Activated CD4-positive, alpha-beta memory T cell treated with anti-CD3 and anti-CD28 coated beads for 36 hours (primary cell): Measurements from ENCODE around the gene RASSF8. TPM values are rescaled to one million over a fixed set of nuclear protein-coding genes. Genes with fewer than 3 reads are reported as not detected.

Source experiments
- CTCF ChIA-PET: fragments of 350-600 bp; sonication (Branson Sonifier 250); formaldehyde crosslinking; loops from one replicate; lab custom pipeline; 2021; ENCODE audit warnings: antibody characterized with exemption, inconsistent platforms; lab: Charles Lee
- POLR2A ChIA-PET: fragments of 350-600 bp; sonication (Branson Sonifier 250); formaldehyde crosslinking; loops from one replicate; lab custom pipeline; 2021; ENCODE audit warnings: antibody characterized with exemption; lab: Charles Lee
- DNase-seq: peaks from one replicate; pipeline ENCODE4 v3.0.0-alpha.2; 2020
- H3K27ac Mint-ChIP-seq: one replicate; pipeline ENCODE4 v1.8.0; 2021; ENCODE audit warnings: mixed read lengths
- H3K27me3 Mint-ChIP-seq: one replicate; pipeline ENCODE4 v1.8.0; 2021; ENCODE audit warnings: mixed read lengths
- H3K36me3 Mint-ChIP-seq: one replicate; pipeline ENCODE4 v1.8.0; 2021; ENCODE audit warnings: mixed read lengths
- H3K4me1 Mint-ChIP-seq: one replicate; pipeline ENCODE4 v1.8.0; 2021; ENCODE audit warnings: low read depth, mixed read lengths
- H3K4me3 Mint-ChIP-seq: one replicate; pipeline ENCODE4 v1.8.0; 2021; ENCODE audit warnings: mild to moderate bottlenecking, mixed read lengths
- H3K9me3 Mint-ChIP-seq: one replicate; pipeline ENCODE4 v1.8.0; 2021; ENCODE audit warnings: mixed read lengths
- intact Hi-C: fragments of 100-400 bp; cut with micrococcal nuclease; formaldehyde crosslinking; loops from one replicate; pipeline ENCODE4 v1.15.1; 2023
- total RNA-seq, 2 experiments: library from RNA; stranded (reverse); gene quantifications; one replicate each; pipeline ENCODE4 v1.2.3, GENCODE V29; 2021

Gene RASSF8
- total RNA-seq, 2 experiments from 2014 or later: 0.26 to 0.29 TPM

DNA sequence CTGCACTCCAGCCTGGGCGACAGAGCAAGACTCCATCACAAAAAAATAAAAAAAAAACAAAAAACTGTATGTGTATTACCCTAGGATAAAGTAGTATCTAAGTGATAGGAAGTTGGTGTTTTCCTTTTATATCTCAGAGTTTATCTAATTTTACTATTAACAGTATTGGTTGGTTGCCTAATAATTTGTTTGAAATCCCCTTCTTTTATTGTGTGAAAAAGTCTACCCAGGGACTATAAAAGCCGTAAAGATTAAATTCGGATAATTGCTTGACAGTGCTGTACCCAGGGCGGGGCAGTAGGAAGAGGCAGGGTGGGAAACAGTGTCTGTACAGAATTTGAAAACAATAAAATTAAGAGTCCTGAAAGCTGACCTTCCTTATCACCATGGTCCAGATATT, 78.4 kb downstream of the RASSF8 start:
- POLR2A ChIA-PET: interaction anchor here (0.6 kb wide), 1 partner anchor 153 kb away, joined by 3 read pairs; no protein-coding TSS in a partner anchor
- no peaks in the 10 kb centered on the region for H3K27me3 Mint-ChIP-seq

DNA sequence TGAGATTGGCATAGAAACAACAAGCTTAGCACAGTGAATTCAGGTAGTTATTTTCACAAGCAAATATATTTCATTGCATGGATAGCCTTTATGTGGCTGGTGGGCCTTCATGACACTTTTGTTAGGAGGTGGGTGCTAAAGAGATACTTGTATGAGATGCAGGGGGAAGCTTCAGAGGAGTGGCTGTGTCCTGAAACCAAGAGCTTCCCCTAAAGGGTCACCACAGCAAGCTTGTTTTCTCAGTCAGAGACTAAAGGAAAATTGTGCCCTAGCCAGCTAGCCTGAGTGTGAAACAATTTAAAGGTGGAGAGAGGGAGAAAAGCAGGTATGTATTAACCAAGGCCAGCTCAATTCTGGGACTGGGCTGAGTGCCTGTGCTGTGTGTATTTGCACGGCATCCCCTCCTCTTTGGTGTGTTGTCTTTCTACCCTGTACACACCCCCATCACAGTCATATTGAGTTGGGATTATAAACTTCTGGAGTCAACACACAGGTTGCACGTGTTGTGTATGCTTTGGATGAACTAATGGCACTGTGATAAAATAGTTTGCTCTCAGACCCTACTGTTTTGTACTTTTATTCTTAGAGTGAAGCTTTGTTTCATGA, 79.2 kb downstream of the RASSF8 start:
- H3K27me3 Mint-ChIP-seq: no peaks in the 10 kb centered on the region
- POLR2A ChIA-PET: no interaction called here
- DNase-seq: no peak
- H3K4me1 Mint-ChIP-seq: no peaks in the 10 kb centered on the region
- no peak overlapping the region for H3K27ac Mint-ChIP-seq
- intact Hi-C loops: no loop called here
- CTCF ChIA-PET: interaction anchor here (0.5 kb wide), 1 partner anchor 18 kb away, joined by 3 read pairs; no protein-coding TSS in a partner anchor
- H3K4me3 Mint-ChIP-seq: no peak overlapping the region
- H3K9me3 Mint-ChIP-seq: no peaks in the 10 kb centered on the region
- no peaks in the 10 kb centered on the region for H3K36me3 Mint-ChIP-seq

More for the DNA sequence above, 78.4 kb downstream of the RASSF8 start:
- no peak for DNase-seq
- Mint-ChIP-seq H3K27ac (no peak overlapping the region), H3K9me3 (no peaks in the 10 kb centered on the region), H3K4me1 (no peaks in the 10 kb centered on the region), H3K4me3 (no peak overlapping the region), H3K36me3 (no peaks in the 10 kb centered on the region)
- CTCF ChIA-PET: no interaction called here
- intact Hi-C loops: no loop called here

DNA sequence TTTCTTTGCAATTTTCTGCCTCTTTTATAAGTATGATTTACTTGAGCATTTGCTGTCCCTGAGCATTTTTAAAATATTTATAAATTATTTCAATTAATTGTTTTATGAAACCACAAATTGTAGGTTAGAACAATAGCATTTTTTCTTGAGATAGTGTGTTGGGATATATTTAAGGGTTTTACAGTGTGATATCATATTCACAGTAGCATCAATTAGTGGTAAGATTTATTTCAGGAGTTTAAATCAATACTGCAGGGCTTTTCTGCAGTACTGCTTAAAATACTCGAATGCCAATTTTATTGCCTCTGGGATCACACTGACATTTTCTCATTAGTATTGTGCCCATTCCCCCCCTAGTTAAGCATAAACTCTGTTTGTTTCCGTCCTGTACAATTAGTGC, 84.2 kb downstream of the RASSF8 start:
- H3K9me3 Mint-ChIP-seq: no peaks in the 10 kb centered on the region
- intact Hi-C loops: no loop called here
- no peaks in the 10 kb centered on the region for H3K27me3 Mint-ChIP-seq

DNA sequence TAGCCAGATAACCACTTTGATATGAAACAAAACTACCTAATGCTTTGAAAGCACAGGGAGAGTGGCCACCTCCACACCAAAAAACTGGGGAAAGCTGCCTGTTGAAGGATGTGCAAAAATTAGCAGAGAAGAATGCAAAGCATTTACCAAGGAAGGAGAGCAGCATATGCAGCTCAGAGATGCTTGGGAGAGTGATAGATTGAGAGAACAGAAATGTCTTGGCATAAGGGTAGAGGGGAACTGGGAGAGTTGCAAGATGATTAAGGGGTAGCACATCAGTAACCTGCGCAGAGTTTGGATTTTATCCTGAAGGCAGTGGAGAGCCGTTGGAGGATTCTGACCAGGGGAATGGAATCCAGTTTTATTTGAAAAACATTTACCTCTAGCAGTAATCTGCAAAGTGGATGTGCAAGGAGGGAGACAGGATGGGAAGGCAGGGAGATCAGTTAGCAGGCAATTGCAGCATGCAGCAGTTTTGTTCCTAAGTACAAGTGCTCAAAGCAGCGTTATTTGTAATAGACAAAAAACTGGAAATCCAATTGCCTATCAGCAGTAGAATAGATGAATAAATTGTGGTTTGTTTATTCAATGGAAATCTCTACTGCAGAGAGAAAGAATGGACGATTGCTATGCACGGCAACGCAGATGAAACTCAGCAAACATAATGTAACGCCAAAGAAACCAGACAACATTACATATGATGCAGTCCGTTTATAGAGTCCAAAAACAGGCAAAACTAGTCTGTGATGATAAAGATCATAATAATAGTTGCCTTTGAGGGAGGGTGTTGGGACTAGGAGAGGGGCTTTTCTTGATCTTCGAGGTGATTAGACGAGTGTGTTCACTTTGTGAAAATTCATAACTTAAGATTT, 84.9 kb downstream of the RASSF8 start:
- no peak overlapping the region for H3K27ac Mint-ChIP-seq
- intact Hi-C loops: no loop called here
- H3K4me1 Mint-ChIP-seq: no peaks in the 10 kb centered on the region
- H3K9me3 Mint-ChIP-seq: no peaks in the 10 kb centered on the region
- ChIA-PET CTCF (no interaction called here), POLR2A (no interaction called here)
- DNase-seq: no peak
- no peaks in the 10 kb centered on the region for H3K36me3 Mint-ChIP-seq
- H3K27me3 Mint-ChIP-seq: no peaks in the 10 kb centered on the region
- H3K4me3 Mint-ChIP-seq: no peak overlapping the region

More for the DNA sequence above, 84.2 kb downstream of the RASSF8 start:
- H3K4me1 Mint-ChIP-seq: no peaks in the 10 kb centered on the region
- ChIA-PET CTCF (no interaction called here), POLR2A (no interaction called here)
- DNase-seq: no peak
- H3K36me3 Mint-ChIP-seq: no peaks in the 10 kb centered on the region
- H3K4me3 Mint-ChIP-seq: no peak overlapping the region
- H3K27ac Mint-ChIP-seq: no peak overlapping the region

DNA sequence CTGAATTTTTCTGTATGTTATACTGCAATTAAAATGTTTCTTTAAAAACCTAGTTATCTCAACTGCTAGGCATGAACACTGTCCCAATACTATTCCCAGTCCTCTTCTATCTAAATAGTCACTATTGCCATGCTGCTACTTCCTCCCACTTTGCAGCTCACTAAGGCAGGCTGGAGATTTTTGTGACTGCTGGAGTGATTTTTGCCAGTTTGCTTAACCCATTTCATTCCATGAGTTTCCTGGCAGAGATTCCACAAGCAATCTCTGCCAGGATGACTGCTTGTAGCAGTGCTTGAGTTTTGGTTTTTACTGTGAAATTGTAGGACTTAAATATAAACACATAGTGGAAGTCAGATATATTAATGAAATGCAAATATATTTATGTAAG, 85.5 kb downstream of the RASSF8 start:
- Mint-ChIP-seq H3K9me3 (no peaks in the 10 kb centered on the region), H3K4me3 (no peak overlapping the region), H3K27ac (no peak overlapping the region), H3K27me3 (no peaks in the 10 kb centered on the region), H3K36me3 (no peaks in the 10 kb centered on the region), H3K4me1 (no peaks in the 10 kb centered on the region)
- intact Hi-C loops: no loop called here
- POLR2A ChIA-PET: no interaction called here
- DNase-seq: no peak
- CTCF ChIA-PET: no interaction called here

DNA sequence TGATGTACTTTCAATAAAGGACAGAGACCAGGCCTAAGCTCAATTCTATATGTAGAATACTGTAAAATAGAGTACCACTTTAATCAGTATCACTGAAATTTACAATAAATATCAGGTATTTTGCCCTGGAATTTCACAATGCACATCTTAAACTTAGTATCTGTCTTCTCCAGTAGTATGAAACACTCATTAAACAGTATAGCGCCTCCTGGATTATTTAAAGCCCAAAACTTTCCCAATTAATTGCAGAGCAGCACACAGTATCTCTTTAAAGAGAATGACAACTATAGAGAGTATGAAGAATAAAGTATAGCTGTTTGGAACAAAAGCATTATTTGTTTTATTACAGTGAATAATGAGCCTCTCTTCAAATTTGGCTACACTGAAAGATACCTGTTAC, 86.1 kb downstream of the RASSF8 start:
- Mint-ChIP-seq H3K4me1 (no peaks in the 10 kb centered on the region), H3K27me3 (no peaks in the 10 kb centered on the region), H3K9me3 (no peaks in the 10 kb centered on the region), H3K4me3 (no peak overlapping the region), H3K27ac (no peak overlapping the region), H3K36me3 (no peaks in the 10 kb centered on the region)
- ChIA-PET CTCF (no interaction called here), POLR2A (no interaction called here)
- DNase-seq: no peak
- intact Hi-C loops: no loop called here

DNA sequence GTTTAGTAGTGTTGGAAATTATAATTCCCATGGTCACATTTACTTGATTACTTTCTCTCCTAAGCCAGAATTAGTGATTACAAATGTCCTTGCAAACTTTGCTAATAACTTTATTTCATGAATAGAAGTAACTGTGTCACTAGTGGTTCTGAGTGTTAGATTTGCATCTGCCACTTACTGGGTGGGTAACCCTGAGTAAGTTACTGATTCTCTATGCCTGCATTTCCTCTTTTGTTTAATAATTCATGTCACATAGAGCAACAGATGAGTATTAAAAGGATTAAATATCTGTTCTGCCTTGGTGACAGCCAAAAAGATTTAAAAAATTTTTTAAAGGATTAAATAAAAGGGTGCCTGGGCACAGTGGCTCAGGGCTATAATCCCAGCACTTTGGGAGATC, 87.7 kb downstream of the RASSF8 start:
- Mint-ChIP-seq H3K36me3 (no peaks in the 10 kb centered on the region), H3K27ac (no peak overlapping the region), H3K4me3 (no peak overlapping the region), H3K9me3 (no peaks in the 10 kb centered on the region), H3K27me3 (no peaks in the 10 kb centered on the region), H3K4me1 (no peaks in the 10 kb centered on the region)
- ChIA-PET CTCF (no interaction called here), POLR2A (no interaction called here)
- intact Hi-C loops: no loop called here
- no peak for DNase-seq

DNA sequence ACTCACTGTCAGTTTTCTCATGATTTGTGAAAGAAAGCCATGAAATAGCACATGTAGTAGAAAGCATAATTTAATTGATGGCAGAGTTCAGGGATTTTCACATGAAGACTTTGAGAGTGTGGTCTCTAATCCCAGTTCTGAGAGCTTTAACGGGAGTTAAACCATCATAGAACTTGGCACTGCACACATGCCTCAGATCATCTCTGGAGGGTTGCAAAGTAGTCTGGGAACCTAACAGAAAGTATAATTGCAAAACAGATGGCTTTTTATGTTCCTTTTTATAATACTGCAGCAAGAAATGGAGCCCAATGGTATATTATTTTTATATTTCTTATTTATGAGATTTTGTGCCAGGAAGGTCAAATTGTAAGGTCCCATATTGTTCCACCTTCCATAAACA, 88.4 kb downstream of the RASSF8 start:
- ChIA-PET POLR2A (no interaction called here), CTCF (no interaction called here)
- no peak for DNase-seq
- intact Hi-C loops: no loop called here
- Mint-ChIP-seq H3K9me3 (no peaks in the 10 kb centered on the region), H3K4me3 (no peak overlapping the region), H3K4me1 (no peaks in the 10 kb centered on the region), H3K27me3 (no peaks in the 10 kb centered on the region), H3K27ac (no peak overlapping the region), H3K36me3 (no peaks in the 10 kb centered on the region)

DNA sequence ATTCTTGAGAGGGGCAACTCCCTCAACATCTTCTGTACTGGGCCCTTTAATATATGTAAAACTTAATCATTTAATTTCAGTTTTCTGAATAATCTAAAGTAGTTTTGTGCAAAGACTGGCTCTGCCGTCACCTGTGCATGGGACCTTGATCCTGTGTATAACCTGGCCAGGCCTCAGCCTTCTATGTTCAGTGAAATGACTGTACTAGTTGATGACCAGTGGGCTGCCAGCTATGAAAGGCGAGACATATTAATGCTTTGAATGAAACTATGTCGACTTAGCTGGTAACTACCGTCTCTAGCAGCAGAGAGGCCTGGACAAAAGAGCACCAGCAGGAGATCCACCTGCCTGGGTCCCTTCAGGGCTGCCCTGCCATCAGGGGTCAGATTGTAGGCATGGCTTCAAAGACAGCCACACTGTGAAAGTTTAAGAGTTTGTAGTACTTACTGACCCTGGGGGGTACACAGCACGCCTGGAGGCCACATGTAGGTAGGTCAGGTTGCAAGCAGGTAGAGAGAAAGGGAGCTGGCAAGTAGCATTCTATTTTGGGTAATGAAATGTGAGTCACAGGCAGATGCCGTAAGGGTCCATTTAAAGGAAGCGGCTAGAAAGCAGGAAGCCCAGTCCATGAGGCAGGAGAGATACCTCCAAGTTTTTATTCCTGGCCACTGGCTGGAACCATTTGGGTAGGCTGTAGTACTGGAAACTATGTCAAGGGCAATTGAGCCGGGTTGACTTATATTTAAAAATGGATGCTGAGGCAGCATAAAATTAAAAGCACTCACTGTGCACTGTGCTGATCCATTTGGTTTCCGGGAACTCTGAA, 89.1 kb downstream of the RASSF8 start:
- Mint-ChIP-seq H3K9me3 (no peaks in the 10 kb centered on the region), H3K36me3 (no peaks in the 10 kb centered on the region), H3K27me3 (peaks cover 3% of the 10 kb centered on the region), H3K27ac (no peak overlapping the region), H3K4me3 (no peak overlapping the region), H3K4me1 (no peaks in the 10 kb centered on the region)
- intact Hi-C loops: no loop called here
- no peak for DNase-seq
- CTCF ChIA-PET: no interaction called here
- POLR2A ChIA-PET: no interaction called here

DNA sequence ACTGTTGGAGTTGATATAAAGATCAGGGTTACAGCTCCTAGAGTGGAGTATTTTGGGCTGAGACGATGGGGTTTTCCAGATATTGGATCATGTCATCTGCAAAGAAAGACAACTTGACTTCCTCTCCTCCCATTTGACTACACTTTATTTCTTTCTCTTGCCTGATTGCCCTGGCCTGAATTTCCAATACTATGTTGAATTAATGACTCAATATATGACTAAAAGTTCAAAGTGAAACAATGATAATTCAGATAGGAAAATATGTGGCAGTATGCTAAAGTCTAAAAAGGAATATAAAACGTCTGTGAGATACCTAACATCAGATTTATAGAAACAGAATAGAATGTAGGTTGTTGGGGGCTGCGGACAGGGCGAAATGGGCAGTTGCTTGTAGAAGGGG, 94.2 kb downstream of the RASSF8 start:
- ChIA-PET CTCF (no interaction called here), POLR2A (no interaction called here)
- DNase-seq: no peak
- Mint-ChIP-seq H3K27ac (no peak overlapping the region), H3K4me1 (no peaks in the 10 kb centered on the region), H3K9me3 (no peaks in the 10 kb centered on the region), H3K36me3 (no peaks in the 10 kb centered on the region), H3K4me3 (no peak overlapping the region), H3K27me3 (peaks cover 7% of the 10 kb centered on the region)
- intact Hi-C loops: no loop called here

DNA sequence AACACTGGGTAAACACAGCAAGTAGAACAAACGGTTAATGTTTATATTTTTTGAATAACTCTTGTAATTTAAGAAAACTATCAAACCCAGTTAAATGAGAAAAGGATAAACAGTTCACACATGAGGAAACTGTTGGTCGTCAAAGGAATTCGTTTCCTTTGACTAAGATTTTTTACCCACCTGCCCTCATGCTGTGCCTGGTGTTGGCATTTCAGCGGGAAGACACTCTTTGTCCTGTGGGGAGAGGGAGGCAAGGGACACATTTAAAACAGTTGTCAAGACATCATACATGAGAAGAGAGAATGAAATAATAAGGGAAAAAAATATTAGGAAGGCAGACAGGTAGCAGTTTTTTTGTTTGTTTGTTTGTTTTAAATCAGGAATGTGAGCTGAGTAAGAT, 95.9 kb downstream of the RASSF8 start:
- intact Hi-C loops: no loop called here
- Mint-ChIP-seq H3K36me3 (no peaks in the 10 kb centered on the region), H3K9me3 (no peaks in the 10 kb centered on the region), H3K4me1 (no peaks in the 10 kb centered on the region), H3K27me3 (peaks cover 7% of the 10 kb centered on the region), H3K27ac (no peak overlapping the region), H3K4me3 (no peak overlapping the region)
- ChIA-PET POLR2A (no interaction called here), CTCF (no interaction called here)
- DNase-seq: no peak

DNA sequence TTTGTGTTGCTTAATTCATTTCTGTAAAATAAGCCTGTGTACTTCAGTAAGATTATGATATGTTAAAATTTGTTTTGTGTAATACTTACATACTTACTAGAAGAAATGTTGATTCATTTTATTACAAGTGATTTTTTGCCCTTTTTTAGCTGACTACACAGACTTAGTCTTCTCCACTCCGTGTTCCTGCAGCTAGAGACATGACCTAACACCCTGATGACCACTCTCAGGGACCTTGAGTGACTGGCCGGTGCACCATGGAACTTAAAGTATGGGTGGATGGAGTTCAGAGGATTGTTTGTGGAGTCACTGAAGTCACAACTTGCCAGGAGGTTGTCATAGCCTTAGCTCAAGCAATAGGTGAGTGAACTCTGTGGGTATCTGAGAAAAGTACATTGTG, 96.6 kb downstream of the RASSF8 start:
- Mint-ChIP-seq H3K4me1 (no peaks in the 10 kb centered on the region), H3K27ac (no peak overlapping the region), H3K27me3 (peaks cover 7% of the 10 kb centered on the region), H3K4me3 (no peak overlapping the region), H3K9me3 (no peaks in the 10 kb centered on the region), H3K36me3 (no peaks in the 10 kb centered on the region)
- intact Hi-C loops: no loop called here
- CTCF ChIA-PET: interaction anchor here (0.9 kb wide), 1 partner anchor 17 kb away, joined by 3 read pairs; no protein-coding TSS in a partner anchor
- POLR2A ChIA-PET: no interaction called here
- no peak for DNase-seq
